Measurements from ENCODE around the gene ITGA7. TPM values are rescaled to one million over a fixed set of nuclear protein-coding genes. Genes with fewer than 3 reads are reported as not detected.
"Not testable (repeated sequence)": the region's sequence is repeated elsewhere in the genome, so short reads cannot be mapped to it uniquely, and the experiment has no call there.

ITGA7 gene
- total RNA-seq, 2 donors from 2014 or later = 285 to 317 TPM

GRCh38 chr12:55653031-55653430 is 54.7 kb downstream of the ITGA7 start:
- no peak for TF ChIP-seq CTCF (IDR thresholded peaks at IDR 0.05)
- no peaks in the 10 kb centered on the region for H3K4me1 ChIP-seq (ENCODE audit: control insufficient read depth in 1 of 2, low read depth in 2 of 2)
- no peak overlapping the region for H3K27ac ChIP-seq
- no peak for ATAC-seq (ENCODE audit: insufficient number of reproducible peaks, low FRiP score, low read depth)
- no peak for DNase-seq (ENCODE audit: low spot score)
- H3K4me3 ChIP-seq = no peak overlapping the region
- no peaks in the 10 kb centered on the region for H3K27me3 ChIP-seq (replicated peaks; ENCODE audit: insufficient read depth)
- H3K9me3 ChIP-seq = no peaks in the 10 kb centered on the region
- H3K36me3 ChIP-seq = no peaks in the 10 kb centered on the region

- no peak for TF ChIP-seq CTCF (IDR thresholded peaks at IDR 0.05)
- H3K4me1 ChIP-seq (ENCODE audit: control insufficient read depth in 1 of 2, low read depth in 2 of 2) = no peaks in the 10 kb centered on the region
- ATAC-seq (ENCODE audit: insufficient number of reproducible peaks, low FRiP score, low read depth) (no peak), DNase-seq (ENCODE audit: low spot score) (no peak)
- no peaks in the 10 kb centered on the region for H3K36me3 ChIP-seq
- no peaks in the 10 kb centered on the region for H3K27me3 ChIP-seq (replicated peaks; ENCODE audit: insufficient read depth)
- H3K9me3 ChIP-seq = no peaks in the 10 kb centered on the region
- no peak overlapping the region for H3K27ac ChIP-seq
- no peak overlapping the region for H3K4me3 ChIP-seq
Observed at GRCh38 chr12:55652352-55652751, 55.4 kb downstream of the ITGA7 start.

- H3K36me3 ChIP-seq = no peaks in the 10 kb centered on the region
- peaks cover 0 to 4% of the 10 kb centered on the region in 2 donors for H3K4me1 ChIP-seq (ENCODE audit: control insufficient read depth in 1 of 2, low read depth in 2 of 2)
- no peaks in the 10 kb centered on the region for H3K9me3 ChIP-seq
- no peaks in the 10 kb centered on the region for H3K27me3 ChIP-seq (replicated peaks; ENCODE audit: insufficient read depth)
- DNase-seq (ENCODE audit: low spot score) (no peak), ATAC-seq (ENCODE audit: insufficient number of reproducible peaks, low FRiP score, low read depth) (no peak)
- no peak for TF ChIP-seq CTCF (IDR thresholded peaks at IDR 0.05)
- no peak overlapping the region for H3K4me3 ChIP-seq
- H3K27ac ChIP-seq = no peak overlapping the region
Observed at GRCh38 chr12:55651299-55651683, 56.4 kb downstream of the ITGA7 start.

GRCh38 chr12:55650620-55651298 is 56.9 kb downstream of the ITGA7 start:
- not testable (repeated sequence) for H3K27me3 ChIP-seq (replicated peaks; ENCODE audit: insufficient read depth); ATAC-seq (ENCODE audit: insufficient number of reproducible peaks, low FRiP score, low read depth); H3K36me3 ChIP-seq; H3K9me3 ChIP-seq; DNase-seq (ENCODE audit: low spot score); H3K4me3 ChIP-seq; H3K27ac ChIP-seq; H3K4me1 ChIP-seq (ENCODE audit: control insufficient read depth in 1 of 2, low read depth in 2 of 2)

GRCh38 chr12:55647027-55647426 is 60.7 kb downstream of the ITGA7 start:
- no peak for DNase-seq (ENCODE audit: low spot score)
- ATAC-seq (ENCODE audit: insufficient number of reproducible peaks, low FRiP score, low read depth) = no peak
- H3K4me3 ChIP-seq = no peak overlapping the region
- no peaks in the 10 kb centered on the region for H3K27me3 ChIP-seq (replicated peaks; ENCODE audit: insufficient read depth)
- H3K27ac ChIP-seq = peak overlapping the region; percentile 62 to 71
- H3K9me3 ChIP-seq = no peaks in the 10 kb centered on the region
- H3K4me1 ChIP-seq (ENCODE audit: control insufficient read depth in 1 of 2, low read depth in 2 of 2) = peaks cover 0 to 4% of the 10 kb centered on the region in 2 donors
- TF ChIP-seq CTCF (IDR thresholded peaks at IDR 0.05) = no peak
- no peaks in the 10 kb centered on the region for H3K36me3 ChIP-seq

- H3K4me3 ChIP-seq = no peak overlapping the region
- no peaks in the 10 kb centered on the region for H3K36me3 ChIP-seq
- no peak for ATAC-seq (ENCODE audit: insufficient number of reproducible peaks, low FRiP score, low read depth)
- H3K27ac ChIP-seq = no peak overlapping the region
- H3K27me3 ChIP-seq (replicated peaks; ENCODE audit: insufficient read depth) = no peaks in the 10 kb centered on the region
- no peak for DNase-seq (ENCODE audit: low spot score)
- H3K9me3 ChIP-seq = no peaks in the 10 kb centered on the region
- TF ChIP-seq CTCF (IDR thresholded peaks at IDR 0.05) = no peak
- H3K4me1 ChIP-seq (ENCODE audit: control insufficient read depth in 1 of 2, low read depth in 2 of 2) = peaks cover 0 to 4% of the 10 kb centered on the region in 2 donors
Observed at GRCh38 chr12:55644591-55644990, 63.1 kb downstream of the ITGA7 start.

Data from thoracic aorta (tissue), 2 donors.